H1 (cell line): ENCODE measurements around the gene SUCNR1. TPM values are rescaled to one million over a fixed set of nuclear protein-coding genes. Genes with fewer than 3 reads are reported as not detected.

Experiments used
- CTCF ChIA-PET: fragments of 300-600 bp; sonication (Branson Sonifier 250); formaldehyde crosslinking; loops from one replicate; lab custom pipeline; 2021; ENCODE audit not compliant: partially characterized antibody; lab: Charles Lee
- POLR2A ChIA-PET: fragments of 300-600 bp; sonication (Branson Sonifier 250); formaldehyde crosslinking; loops from one replicate; lab custom pipeline; 2021; ENCODE audit warnings: inconsistent platforms; ENCODE audit not compliant: partially characterized antibody; lab: Charles Lee
- DNase-seq, 2 experiments: peaks; one replicate each; pipeline versions ENCODE4 v3.0.0 to v3.0.0-alpha.2; 2010 to 2022; ENCODE audit warnings: low spot score in 2 of 2, low read depth in 1 of 2, mixed read lengths in 1 of 2
- FAIRE-seq: peaks from 2 replicates; lab custom pipeline; 2011; peaks lifted over from hg19 to GRCh38; lab: Jason Lieb, UNC
- H2AFZ ChIP-seq: 2 replicates; pipeline ENCODE4 v1.8.1; 2012; ENCODE audit warnings: low read length, inconsistent platforms
- H2AK5ac ChIP-seq: 2 replicates; pipeline ENCODE4 v1.6.1; 2013; ENCODE audit warnings: low read depth, low read length
- H2BK120ac ChIP-seq: replicated peaks from 2 replicates; pipeline ENCODE3; 2013; ENCODE audit warnings: low read depth, low read length, inconsistent platforms
- H2BK12ac ChIP-seq: 2 replicates; pipeline ENCODE4 v1.6.1; 2013; ENCODE audit warnings: low read depth, low read length
- H2BK15ac ChIP-seq: 2 replicates; pipeline ENCODE4 v1.6.1; 2013; ENCODE audit warnings: low read length
- H2BK20ac ChIP-seq: 2 replicates; pipeline ENCODE4 v1.6.1; 2013; ENCODE audit warnings: low read length
- H2BK5ac ChIP-seq: 2 replicates; pipeline ENCODE4 v1.6.1; 2013; ENCODE audit warnings: low read depth, low read length
- H3K14ac ChIP-seq: 2 replicates; pipeline ENCODE4 v1.6.1; 2013; ENCODE audit warnings: inconsistent platforms; ENCODE audit not compliant: insufficient read length
- H3K18ac ChIP-seq: 2 replicates; pipeline ENCODE4 v1.6.1; 2013; ENCODE audit warnings: low read length; ENCODE audit errors: extremely low read depth
- H3K23ac ChIP-seq: 2 replicates; pipeline ENCODE4 v1.6.1; 2013; ENCODE audit warnings: inconsistent platforms; ENCODE audit not compliant: insufficient read length
- H3K23me2 ChIP-seq: 2 replicates; pipeline ENCODE4 v1.6.1; 2013; ENCODE audit warnings: low read depth, low read length
- H3K27ac ChIP-seq: 2 replicates; pipeline ENCODE4 v1.6.1; 2011; ENCODE audit warnings: low read depth, low read length, inconsistent platforms
- H3K27me3 ChIP-seq, 4 experiments: replicated peaks in 1 of 4; 1 replicate in 1 of 4; 2 replicates in 3 of 4; pipeline versions ENCODE4 v1.6.1 to v1.8.1; 2011 to 2013; ENCODE audit warnings: low read length in 3 of 4, mild to moderate bottlenecking in 3 of 4, inconsistent platforms in 2 of 4, mixed read lengths in 2 of 4, moderate library complexity in 1 of 4; ENCODE audit not compliant: control insufficient read depth in 3 of 4, insufficient read depth in 3 of 4; ENCODE audit errors: extremely low read depth in 1 of 4
- H3K36me3 ChIP-seq, 4 experiments: 2 replicates each; pipeline versions ENCODE4 v1.6.1 to v1.8.1; 2011 to 2013; ENCODE audit warnings: mild to moderate bottlenecking in 4 of 4, low read length in 3 of 4, moderate library complexity in 2 of 4, control low read depth in 1 of 4, inconsistent platforms in 1 of 4; ENCODE audit not compliant: insufficient read depth in 4 of 4, control insufficient read depth in 2 of 4
- H3K4ac ChIP-seq: replicated peaks from 2 replicates; pipeline ENCODE3; 2013; ENCODE audit warnings: low read length, low read depth, mixed read lengths, inconsistent platforms; ENCODE audit not compliant: insufficient read length
- H3K4me1 ChIP-seq, 4 experiments: replicated peaks in 1 of 4; 1 replicate in 1 of 4; 2 replicates in 3 of 4; pipeline versions ENCODE4 v1.6.1 to v1.8.1; 2011 to 2013; ENCODE audit warnings: low read length in 3 of 4, inconsistent platforms in 2 of 4, mixed read lengths in 1 of 4; ENCODE audit not compliant: insufficient read depth in 4 of 4, control insufficient read depth in 3 of 4
- H3K4me2 ChIP-seq, 2 experiments: 2 replicates each; pipeline versions ENCODE4 v1.6.1 to v1.8.1; 2011 to 2013; ENCODE audit warnings: low read depth in 2 of 2, low read length in 2 of 2, control low read depth in 1 of 2, inconsistent platforms in 1 of 2, mild to moderate bottlenecking in 1 of 2; ENCODE audit not compliant: insufficient read depth in 1 of 2
- H3K4me3 ChIP-seq, 4 experiments: fragments of 200-600, 300-600 bp in 1 of 4; sonication (generic), shearing (Covaris generic), sonication (Bioruptor Twin) in 1 of 4; 2 replicates each; pipeline versions ENCODE4 v1.5.1 to v1.8.1; 2011 to 2016; ENCODE audit warnings: low read length in 4 of 4, low read depth in 3 of 4, control low read depth in 2 of 4, inconsistent platforms in 2 of 4, mild to moderate bottlenecking in 2 of 4, mixed read lengths in 1 of 4, moderate library complexity in 1 of 4; ENCODE audit not compliant: insufficient read depth in 2 of 4; ENCODE audit errors: extremely low read depth in 1 of 4
- H3K56ac ChIP-seq: replicated peaks from 2 replicates; pipeline ENCODE3; 2013; ENCODE audit warnings: low read depth, mild to moderate bottlenecking, mixed read lengths, low read length, inconsistent platforms; ENCODE audit not compliant: insufficient read length
- H3K79me1 ChIP-seq: 2 replicates; pipeline ENCODE4 v1.6.1; 2013; ENCODE audit warnings: low read depth, low read length, control low read depth
- H3K79me2 ChIP-seq, 2 experiments: 2 replicates each; pipeline versions ENCODE4 v1.6.1 to v1.8.1; 2012 to 2013; ENCODE audit warnings: low read length in 2 of 2, mild to moderate bottlenecking in 2 of 2, inconsistent platforms in 1 of 2; ENCODE audit not compliant: insufficient read depth in 2 of 2, control insufficient read depth in 1 of 2
- H3K9ac ChIP-seq, 4 experiments: replicated peaks in 1 of 4; 1 replicate in 1 of 4; 2 replicates in 3 of 4; pipeline versions ENCODE4 v1.6.1 to v1.8.1; 2011 to 2013; ENCODE audit warnings: low read depth in 3 of 4, low read length in 3 of 4, control low read depth in 2 of 4, mild to moderate bottlenecking in 2 of 4, moderate library complexity in 2 of 4, inconsistent platforms in 1 of 4; ENCODE audit errors: extremely low read depth in 1 of 4
- H3K9me3 ChIP-seq, 2 experiments: 2 replicates each; pipeline versions ENCODE4 v1.6.1 to v1.8.1; 2012 to 2013; ENCODE audit warnings: mild to moderate bottlenecking in 2 of 2, moderate library complexity in 2 of 2, control low read depth in 1 of 2, inconsistent platforms in 1 of 2, low read depth in 1 of 2, low read length in 1 of 2, mixed read lengths in 1 of 2; ENCODE audit not compliant: insufficient read depth in 2 of 2
- H4K20me1 ChIP-seq, 2 experiments: replicated peaks in 1 of 2; 2 replicates each; pipeline versions ENCODE3 to v1.8.1; 2011 to 2013; ENCODE audit warnings: inconsistent platforms in 2 of 2, low read length in 2 of 2, mild to moderate bottlenecking in 1 of 2; ENCODE audit not compliant: insufficient read depth in 2 of 2, control insufficient read depth in 1 of 2
- H4K5ac ChIP-seq: 2 replicates; pipeline ENCODE4 v1.6.1; 2013; ENCODE audit warnings: low read length, low read depth, mixed read lengths, inconsistent platforms; ENCODE audit not compliant: insufficient read length
- H4K8ac ChIP-seq: 2 replicates; pipeline ENCODE4 v1.8.0; 2013; ENCODE audit warnings: mild to moderate bottlenecking, moderate library complexity, low read length, inconsistent platforms; ENCODE audit not compliant: insufficient read depth; ENCODE audit errors: extremely low read depth
- H4K91ac ChIP-seq: replicated peaks from 2 replicates; pipeline ENCODE3; 2013; ENCODE audit warnings: low read length, mixed read lengths, inconsistent platforms; ENCODE audit not compliant: insufficient read length
- ASH2L ChIP-seq: fragments of 200-600, 300-600 bp; sonication (generic); IDR thresholded peaks from one replicate; pipeline ENCODE4 v1.7.1; 2017; ENCODE audit warnings: low read length
- ATF3 ChIP-seq: IDR thresholded peaks from 2 replicates; pipeline ENCODE4 v1.6.1; 2011; ENCODE audit warnings: low read depth, mild to moderate bottlenecking, low read length; ENCODE audit not compliant: insufficient read depth
- CHD1 ChIP-seq: IDR thresholded peaks from 2 replicates; pipeline ENCODE4 v1.6.1; 2012; ENCODE audit warnings: low read depth, low read length, improper control_type of control experiment
- EP300 ChIP-seq, 2 experiments: IDR thresholded peaks; 1 replicate in 1 of 2; 2 replicates in 1 of 2; pipeline ENCODE4 v1.6.1; 2011 to 2012; ENCODE audit warnings: low read depth in 2 of 2, low read length in 2 of 2, mild to moderate bottlenecking in 2 of 2, borderline replicate concordance in 1 of 2, inconsistent platforms in 1 of 2, moderate library complexity in 1 of 2
- NANOG ChIP-seq: IDR thresholded peaks from 2 replicates; pipeline ENCODE4 v1.6.1; 2011; ENCODE audit warnings: low read length, low read depth, mild to moderate bottlenecking, inconsistent platforms; ENCODE audit not compliant: insufficient read depth, poor library complexity, severe bottlenecking
- RBBP5 ChIP-seq: IDR thresholded peaks from 2 replicates; pipeline ENCODE4 v1.7.1; 2012; ENCODE audit warnings: low read depth, mild to moderate bottlenecking, inconsistent platforms, low read length, moderate library complexity, borderline replicate concordance
- USF2 ChIP-seq: IDR thresholded peaks from 2 replicates; pipeline ENCODE4 v1.6.1; 2011; ENCODE audit warnings: low read length, improper control_type of control experiment
- YY1 ChIP-seq: IDR thresholded peaks from 2 replicates; pipeline ENCODE4 v1.6.1; 2011; ENCODE audit warnings: low read depth, mild to moderate bottlenecking, low read length
- ZNF274 ChIP-seq: IDR thresholded peaks from 2 replicates; pipeline ENCODE4 v1.7.0; 2012; ENCODE audit warnings: low read length, borderline replicate concordance; ENCODE audit errors: extremely low read depth
- WGBS, 2 experiments: shearing (Covaris generic) in 1 of 2; methylation state at CpG; one replicate each; pipeline versions ENCODE4 v1.1.6 to v1.1.7; 2013 to 2015; ENCODE audit warnings: low lambda C conversion rate in 2 of 2, mixed read lengths in 2 of 2, inconsistent platforms in 1 of 2, low coverage in 1 of 2, missing lambda C conversion rate in 1 of 2; ENCODE audit not compliant: insufficient replicate concordance in 2 of 2, insufficient coverage in 1 of 2, insufficient read length in 1 of 2; ENCODE audit errors: extremely low coverage in 1 of 2, missing lambda C conversion rate in 1 of 2; 5-methylcytosine and 5-hydroxymethylcytosine counted together
- polyA plus RNA-seq, 7 experiments: library from polyadenylated mRNA; depleted of rRNA in 3 of 7; stranded (reverse) in 5 of 7; unstranded in 2 of 7; fragments of >200 nt in 5 of 7; fragments of 200-250 nt in 2 of 7; gene quantifications; 1 replicate in 5 of 7; 2 replicates in 1 of 7; 4 replicates in 1 of 7; pipeline versions ENCODE4 v1.2.1 to v1.2.3, GENCODE V29; 2011 to 2013; ENCODE audit warnings: missing spikeins in 2 of 7, mixed read lengths in 2 of 7
- total RNA-seq: library from RNA; stranded (reverse); fragmentation: NEBNext Ultra II Directional; extraction: Animal tissue kit (Norgen Biotek cat#: 25700); gene quantifications from 2 replicates; pipeline ENCODE4 v1.2.1, GENCODE V29; 2021

Gene SUCNR1
- total and polyA plus RNA-seq, 2 of the 8 experiments (the other 6 are each of a cell fraction or from before 2014, with no cell fraction given), result not detected

GRCh38 chr3:151859233-151859673, 14.2 kb upstream of the SUCNR1 start:
- Histone ChIP-seq H3K4ac (no peak overlapping the region), H3K9ac (no peak overlapping the region), H3K4me1 (no peaks in the 10 kb centered on the region), H2BK15ac (no peak overlapping the region), H3K9me3 (no peaks in the 10 kb centered on the region), H3K23ac (no peak overlapping the region), H3K56ac (no peak overlapping the region), H4K20me1 (no peaks in the 10 kb centered on the region), H2AFZ (no peak overlapping the region), H2BK5ac (no peak overlapping the region), H4K91ac (no peak overlapping the region), H3K14ac (no peak overlapping the region), H2BK20ac (no peak overlapping the region), H3K27me3 (no peaks in the 10 kb centered on the region), H3K36me3 (no peaks in the 10 kb centered on the region), H2AK5ac (no peak overlapping the region), H3K4me3 (no peak overlapping the region), H2BK12ac (no peak overlapping the region), H3K18ac (no peak overlapping the region), H4K8ac (no peak overlapping the region), H4K5ac (no peak overlapping the region), H2BK120ac (no peak overlapping the region), H3K27ac (no peak overlapping the region), H3K79me2 (no peaks in the 10 kb centered on the region), H3K4me2 (no peak overlapping the region), H3K23me2 (no peaks in the 10 kb centered on the region), H3K79me1 (no peaks in the 10 kb centered on the region)
- POLR2A ChIA-PET, result no interaction called here
- FAIRE-seq, result no peak
- CTCF ChIA-PET, result no interaction called here
- DNase-seq, result no peak
- 82% methylated on average over 2 of the region's 2 CpGs; no CpG with 5 or more reads in 1 of the 2 experiments for WGBS, 2 experiments
- no peak for TF ChIP-seq NANOG
- TF ChIP-seq EP300 (IDR thresholded peaks at IDR 0.05; ENCODE audit: borderline replicate concordance in 1 of 2, low read depth in 2 of 2, low read length in 2 of 2), result no peak
- TF ChIP-seq RBBP5, result no peak
- no peak for TF ChIP-seq ZNF274
- no peak for TF ChIP-seq USF2
- no peak for TF ChIP-seq CHD1
- no peak for TF ChIP-seq ATF3
- TF ChIP-seq ASH2L, result no peak
- TF ChIP-seq YY1, result no peak
